ENCODE data around the gene C1orf21. TPM values are rescaled to one million over a fixed set of nuclear protein-coding genes. Genes with fewer than 3 reads are reported as not detected.
A peak's percentile ranks its signal among the peaks of the same experiment; 100 is the strongest.

Gene C1orf21
- total RNA-seq, 1 experiment from 2014 or later = 5.9 TPM

- no peak for DNase-seq (ENCODE audit: low spot score)
Observed at GRCh38 chr1:184555665-184556641, 169.1 kb downstream of the C1orf21 start.

- no peak for DNase-seq (ENCODE audit: low spot score)
Observed at GRCh38 chr1:184556665-184557064, 169.8 kb downstream of the C1orf21 start.

- no peak for DNase-seq (ENCODE audit: low spot score)
Observed at GRCh38 chr1:184557423-184558347, 170.9 kb downstream of the C1orf21 start.

- DNase-seq (ENCODE audit: low spot score) = no peak
Observed at GRCh38 chr1:184558691-184559090, 171.9 kb downstream of the C1orf21 start.

- DNase-seq (ENCODE audit: low spot score) = no peak
Observed at GRCh38 chr1:184559117-184559713, 172.4 kb downstream of the C1orf21 start.

- no peak for DNase-seq (ENCODE audit: low spot score)
Observed at GRCh38 chr1:184562806-184563205, 176.0 kb downstream of the C1orf21 start.

- DNase-seq (ENCODE audit: low spot score) = peak; percentile 38
Observed at GRCh38 chr1:184563308-184563707, 176.5 kb downstream of the C1orf21 start.

GRCh38 chr1:184567009-184567408, 180.2 kb downstream of the C1orf21 start:
- no peak for DNase-seq (ENCODE audit: low spot score)

- DNase-seq (ENCODE audit: low spot score) = no peak
Observed at GRCh38 chr1:184567637-184568036, 180.8 kb downstream of the C1orf21 start.

GRCh38 chr1:184568148-184568547, 181.3 kb downstream of the C1orf21 start:
- no peak for DNase-seq (ENCODE audit: low spot score)

GRCh38 chr1:184569106-184569505, 182.3 kb downstream of the C1orf21 start:
- DNase-seq (ENCODE audit: low spot score) = no peak

- no peak for DNase-seq (ENCODE audit: low spot score)
Observed at GRCh38 chr1:184574588-184574987, 187.8 kb downstream of the C1orf21 start.

- DNase-seq (ENCODE audit: low spot score) = no peak
Observed at GRCh38 chr1:184576822-184577221, 190.0 kb downstream of the C1orf21 start.

GRCh38 chr1:184577319-184577718, 190.5 kb downstream of the C1orf21 start:
- no peak for DNase-seq (ENCODE audit: low spot score)

- no peak for DNase-seq (ENCODE audit: low spot score)
Observed at GRCh38 chr1:184582411-184582810, 195.6 kb downstream of the C1orf21 start.

GRCh38 chr1:184583849-184584248, 197.0 kb downstream of the C1orf21 start:
- no peak for DNase-seq (ENCODE audit: low spot score)

GRCh38 chr1:184588701-184589100, 201.9 kb downstream of the C1orf21 start:
- DNase-seq (ENCODE audit: low spot score) = no peak

- peak; percentile 97 for DNase-seq (ENCODE audit: low spot score)
Observed at GRCh38 chr1:184590163-184590750, 203.4 kb downstream of the C1orf21 start.

- DNase-seq (ENCODE audit: low spot score) = no peak
Observed at GRCh38 chr1:184593597-184593996, 206.8 kb downstream of the C1orf21 start.

- no peak for DNase-seq (ENCODE audit: low spot score)
Observed at GRCh38 chr1:184595596-184595995, 208.8 kb downstream of the C1orf21 start.

- DNase-seq (ENCODE audit: low spot score) = no peak
Observed at GRCh38 chr1:184596950-184597645, 210.3 kb downstream of the C1orf21 start.

Data from HT-29 (cell line).